HepG2 (cell line): ENCODE results near the gene PARVA. TPM values are rescaled to one million over a fixed set of nuclear protein-coding genes. Genes with fewer than 3 reads are reported as not detected.
A peak's percentile ranks its signal among the peaks of the same experiment; 100 is the strongest.

Experiments
- DMAP1 ChIP-seq: IDR thresholded peaks from 2 replicates; pipeline ENCODE4 v1.6.1; 2016
- HOXA3 ChIP-seq: sonication (generic); formaldehyde crosslinking; IDR thresholded peaks from 2 replicates; pipeline ENCODE4 v1.5.0; 2020; ENCODE audit warnings: missing genetic modification reagents
- HOXD1 ChIP-seq: sonication (generic); formaldehyde crosslinking; IDR thresholded peaks from 2 replicates; pipeline ENCODE4 v1.5.0; 2020; ENCODE audit warnings: missing genetic modification reagents
- IRF1 ChIP-seq: sonication (generic); formaldehyde crosslinking; IDR thresholded peaks from 2 replicates; pipeline ENCODE4 v1.4.0; 2020; ENCODE audit warnings: low read depth, mild to moderate bottlenecking, missing genetic modification reagents
- MAZ ChIP-seq, 2 experiments: sonication (generic) in 1 of 2; formaldehyde crosslinking in 1 of 2; IDR thresholded peaks; 2 replicates each; pipeline versions ENCODE4 v1.5.0 to v1.6.1; 2012 to 2020; ENCODE audit warnings: low read depth in 2 of 2, mild to moderate bottlenecking in 2 of 2, borderline replicate concordance in 1 of 2, improper control_type of control experiment in 1 of 2, low read length in 1 of 2, missing genetic modification reagents in 1 of 2, moderate library complexity in 1 of 2
- MED13 ChIP-seq: sonication (generic); formaldehyde crosslinking; IDR thresholded peaks from 2 replicates; pipeline ENCODE4 v1.5.0; 2020; ENCODE audit warnings: missing genetic modification reagents
- NCOR1 ChIP-seq: fragments of 200-600 bp; sonication (generic); IDR thresholded peaks from 2 replicates; pipeline ENCODE4 v1.7.0; 2017; ENCODE audit warnings: antibody characterized with exemption, low read length, borderline replicate concordance
- PITX1 ChIP-seq: sonication (generic); formaldehyde crosslinking; IDR thresholded peaks from 2 replicates; pipeline ENCODE4 v1.5.1; 2020; ENCODE audit warnings: mild to moderate bottlenecking, missing genetic modification reagents
- REPIN1 ChIP-seq: sonication (generic); formaldehyde crosslinking; IDR thresholded peaks from 2 replicates; pipeline ENCODE4 v1.8.0; 2022; ENCODE audit warnings: missing genetic modification reagents, low read depth, mild to moderate bottlenecking, borderline replicate concordance
- SAP130 ChIP-seq: IDR thresholded peaks from 2 replicates; pipeline ENCODE4 v1.6.1; 2016; ENCODE audit warnings: low read depth
- SP4 ChIP-seq: sonication (generic); formaldehyde crosslinking; IDR thresholded peaks from 2 replicates; pipeline ENCODE4 v1.8.1; 2023; ENCODE audit warnings: mild to moderate bottlenecking, missing genetic modification reagents
- TFDP1 ChIP-seq: IDR thresholded peaks from 2 replicates; pipeline ENCODE4 v1.6.1; 2016; ENCODE audit warnings: missing compliant biosample characterization, missing genetic modification reagents, borderline replicate concordance
- TP53 ChIP-seq: sonication (generic); formaldehyde crosslinking; conservative IDR thresholded peaks from 2 replicates; pipeline ENCODE4 v1.4.0; 2020; ENCODE audit warnings: missing genetic modification reagents
- ZBTB46 ChIP-seq: sonication (generic); formaldehyde crosslinking; IDR thresholded peaks from 2 replicates; pipeline ENCODE4 v1.4.0; 2020; ENCODE audit warnings: mild to moderate bottlenecking, missing genetic modification reagents, borderline replicate concordance
- ZFP41 ChIP-seq: sonication (generic); formaldehyde crosslinking; IDR thresholded peaks from 2 replicates; pipeline ENCODE4 v1.4.0; 2020; ENCODE audit warnings: mild to moderate bottlenecking, missing genetic modification reagents, borderline replicate concordance
- ZFY ChIP-seq: sonication (generic); formaldehyde crosslinking; IDR thresholded peaks from 2 replicates; pipeline ENCODE4 v1.4.0; 2020; ENCODE audit warnings: missing genetic modification reagents
- ZMYM3 ChIP-seq: sonication (generic); formaldehyde crosslinking; IDR thresholded peaks from 2 replicates; pipeline ENCODE4 v1.5.1; 2020; ENCODE audit warnings: mild to moderate bottlenecking, missing genetic modification reagents
- ZNF710 ChIP-seq: sonication (generic); formaldehyde crosslinking; IDR thresholded peaks from 2 replicates; pipeline ENCODE4 v1.5.0; 2020; ENCODE audit warnings: mild to moderate bottlenecking, missing genetic modification reagents, borderline replicate concordance
- ZNF776 ChIP-seq: sonication (generic); formaldehyde crosslinking; IDR thresholded peaks from 2 replicates; pipeline ENCODE4 v1.4.0; 2020; ENCODE audit warnings: mild to moderate bottlenecking, missing genetic modification reagents
- ZNF891 ChIP-seq: sonication (generic); formaldehyde crosslinking; IDR thresholded peaks from 2 replicates; pipeline ENCODE4 v1.5.0; 2020; ENCODE audit warnings: mild to moderate bottlenecking, missing genetic modification reagents
- ZSCAN30 ChIP-seq: sonication (generic); formaldehyde crosslinking; IDR thresholded peaks from 2 replicates; pipeline ENCODE4 v1.5.0; 2020; ENCODE audit warnings: mild to moderate bottlenecking, missing genetic modification reagents
- ZZZ3 ChIP-seq: sonication (generic); formaldehyde crosslinking; IDR thresholded peaks from 2 replicates; pipeline ENCODE4 v1.4.0; 2020; ENCODE audit warnings: missing genetic modification reagents, mild to moderate bottlenecking, borderline replicate concordance
- polyA plus RNA-seq, 8 experiments: library from polyadenylated mRNA; depleted of rRNA in 3 of 8; stranded (reverse) in 7 of 8; unstranded in 1 of 8; fragments of >200 nt; fragmentation: Illumina TruSeq in 4 of 8; extraction: Trizol in 4 of 8; gene quantifications; 2 replicates each; pipeline versions ENCODE4 v1.2.1 to v1.2.3, GENCODE V29; 2011 to 2016; ENCODE audit warnings: low read depth in 4 of 8, missing spikeins in 1 of 8, mixed read lengths in 1 of 8; ENCODE audit not compliant: insufficient read depth in 1 of 8
- total RNA-seq, 5 experiments: library from RNA; depleted of rRNA; stranded (reverse); fragments of >200 nt; fragmentation: Illumina TruSeq; extraction: Trizol; gene quantifications; 2 replicates each; pipeline ENCODE4 v1.2.3, GENCODE V29; 2016; ENCODE audit warnings: low read depth in 1 of 5

Gene PARVA
- total and polyA plus RNA-seq, 2 of the 13 experiments (the other 11 are each of a cell fraction or from before 2014, with no cell fraction given): 5.9 to 9.1 TPM

- TF ChIP-seq ZNF891: no peak
- TF ChIP-seq HOXD1 (CRISPR knock-in tag): 0 out of 2 replicates have a peak, but pooled peaks have one; percentile 21
- TF ChIP-seq ZSCAN30 (CRISPR knock-in tag): no peak
- TF ChIP-seq ZNF710 (CRISPR knock-in tag): no peak
- no peak for TF ChIP-seq ZBTB46 (CRISPR knock-in tag)
- TF ChIP-seq ZMYM3 (CRISPR knock-in tag): peak; percentile 69
- TF ChIP-seq MED13 (CRISPR knock-in tag): no peak
- TF ChIP-seq ZZZ3: no peak
- TF ChIP-seq HOXA3 (CRISPR knock-in tag): peak; percentile 31; the same call in 1 of the 2 replicates
- no peak for TF ChIP-seq IRF1
- TF ChIP-seq PITX1 (CRISPR knock-in tag): no peak
- no peak for TF ChIP-seq NCOR1
- TF ChIP-seq ZNF776 (CRISPR knock-in tag): no peak
- TF ChIP-seq ZFP41 (CRISPR knock-in tag): no peak
- TF ChIP-seq ZFY: peak; percentile 87
- TF ChIP-seq SAP130: peak; percentile 36; the same call in 1 of the 2 replicates
- TF ChIP-seq SP4 (CRISPR knock-in tag): peak; percentile 55; the same call in 1 of the 2 replicates
- no peak for TF ChIP-seq TP53
- TF ChIP-seq DMAP1 (CRISPR knock-in tag): peak; percentile 44; the same call in 1 of the 2 replicates
- TF ChIP-seq TFDP1 (CRISPR knock-in tag): peak; percentile 53; the same call in 1 of the 2 replicates
- no peak for TF ChIP-seq MAZ (IDR thresholded peaks at IDR 0.05; ENCODE audit: borderline replicate concordance, low read depth, low read length)
- TF ChIP-seq MAZ (CRISPR knock-in tag; IDR thresholded peaks at IDR 0.05; ENCODE audit: low read depth): peak; percentile 20; the same call in 1 of the 2 replicates
- TF ChIP-seq REPIN1: 0 out of 2 replicates have a peak, but pooled peaks have one; percentile 43
Measured at GRCh38 chr11:12377824-12378593, 638 bp downstream of the PARVA start (continued).
